GM12892 (cell line): ENCODE results near the gene HMCN2.

Experiments
- POLR2A ChIP-seq: IDR thresholded peaks from 2 replicates; pipeline ENCODE4 v1.6.1; 2011; ENCODE audit warnings: low read depth, low read length, control low read depth
- TAF1 ChIP-seq: IDR thresholded peaks from 2 replicates; pipeline ENCODE4 v1.6.1; 2011; ENCODE audit warnings: low read depth, mild to moderate bottlenecking, control low read depth, low read length, borderline replicate concordance

GRCh38 chr9:130329061-130329460 lies 63.5 kb downstream of the HMCN2 start:
- TF ChIP-seq POLR2A (no peak), TAF1 (no peak)
